Inferior parietal cortex (tissue), 1 donor: ENCODE results near the gene GRIK5.
A peak's percentile ranks its signal among the peaks of the same experiment; 100 is the strongest.
"Not testable (repeated sequence)": the region's sequence is repeated elsewhere in the genome, so short reads cannot be mapped to it uniquely, and the experiment has no call there.

Experiments
- DNase-seq: peaks from one replicate; pipeline ENCODE4 v3.0.0-alpha.2; 2016; ENCODE audit errors: extremely low spot score

Gene GRIK5

GRCh38 chr19:42051166-42052115 is 18.6 kb downstream of the GRIK5 start:
- no peak for DNase-seq

- DNase-seq: no peak
Measured at GRCh38 chr19:42048992-42049391, 21.0 kb downstream of the GRIK5 start.

DNA sequence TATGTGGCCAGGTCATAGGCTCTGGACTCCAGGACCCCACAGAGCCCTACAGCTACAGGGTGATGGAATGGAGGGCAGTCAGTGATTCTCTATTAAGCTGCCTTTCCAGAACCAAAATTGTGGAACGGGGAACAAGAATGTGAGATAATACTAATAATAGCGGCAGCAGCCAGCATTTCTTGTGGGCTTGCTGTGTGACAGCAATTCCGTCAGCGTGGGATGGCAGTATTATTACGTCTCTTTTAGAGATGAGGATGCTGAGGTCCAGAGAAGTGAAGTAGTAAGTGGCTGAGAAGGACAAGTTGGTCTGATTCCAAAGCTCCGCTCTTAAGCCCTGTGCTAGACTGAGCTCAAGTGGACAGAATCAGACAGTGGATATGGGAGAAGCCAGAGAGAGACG is 24.4 kb downstream of the GRIK5 start:
- DNase-seq: no peak

DNA sequence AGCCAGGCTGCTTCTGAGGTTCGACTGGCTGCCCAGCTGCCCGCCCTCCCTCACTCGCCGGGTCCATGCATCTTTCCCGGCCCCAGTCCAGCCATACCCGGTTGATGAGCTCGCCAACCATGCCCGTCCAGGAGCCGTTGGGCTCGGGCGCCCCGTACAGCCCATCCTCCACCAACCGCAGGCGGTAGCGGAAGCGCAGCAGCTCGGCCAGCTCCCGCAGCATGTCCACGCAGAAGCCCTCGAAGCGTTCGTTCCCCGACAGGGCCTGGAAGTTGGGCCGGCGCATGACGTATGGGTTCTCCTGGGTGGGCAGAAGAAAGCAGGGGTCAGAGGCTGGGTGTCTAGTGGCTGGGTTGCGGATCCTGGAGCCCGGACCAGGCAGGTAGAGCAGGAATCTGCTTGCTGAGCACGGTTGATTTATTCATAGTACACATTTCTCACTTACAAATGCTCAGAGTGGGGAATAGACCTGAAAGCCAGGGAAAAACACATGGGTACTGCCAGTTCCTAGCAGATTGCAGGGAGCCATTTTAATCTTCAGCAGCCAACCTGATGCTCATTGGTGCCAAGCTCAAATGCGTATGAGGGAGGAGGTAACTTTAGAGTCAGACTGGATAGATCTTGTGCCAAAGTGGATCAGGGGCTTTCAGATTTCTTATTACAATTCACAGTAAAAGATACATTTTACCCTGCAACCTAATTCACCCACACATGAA is 27.4 kb downstream of the GRIK5 start:
- DNase-seq: peak; percentile 52

- DNase-seq: not testable (repeated sequence)
Measured at GRCh38 chr19:42040491-42040890, 29.5 kb downstream of the GRIK5 start.

- DNase-seq: no peak
Measured at GRCh38 chr19:42040031-42040430, 30.0 kb downstream of the GRIK5 start.

DNA sequence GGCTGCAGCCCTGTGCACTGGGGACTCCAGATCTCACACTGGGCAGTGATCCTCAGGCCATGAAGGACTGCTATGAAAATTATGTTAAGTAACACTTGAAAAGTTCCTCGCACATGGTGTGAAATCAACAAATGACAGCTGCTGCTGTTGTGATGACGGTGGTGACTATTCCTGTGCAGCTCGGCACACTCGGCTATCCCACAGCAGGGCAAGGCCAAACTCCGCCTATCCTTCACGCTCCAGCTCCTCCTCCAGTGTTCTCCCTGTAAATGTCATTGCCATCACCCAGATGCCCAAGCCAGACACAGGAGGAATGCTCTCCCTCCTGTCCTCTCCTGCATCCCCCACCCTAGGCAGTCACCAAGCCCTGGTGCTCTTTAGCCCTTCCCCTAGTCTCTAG is 31.3 kb downstream of the GRIK5 start:
- DNase-seq: no peak

DNA sequence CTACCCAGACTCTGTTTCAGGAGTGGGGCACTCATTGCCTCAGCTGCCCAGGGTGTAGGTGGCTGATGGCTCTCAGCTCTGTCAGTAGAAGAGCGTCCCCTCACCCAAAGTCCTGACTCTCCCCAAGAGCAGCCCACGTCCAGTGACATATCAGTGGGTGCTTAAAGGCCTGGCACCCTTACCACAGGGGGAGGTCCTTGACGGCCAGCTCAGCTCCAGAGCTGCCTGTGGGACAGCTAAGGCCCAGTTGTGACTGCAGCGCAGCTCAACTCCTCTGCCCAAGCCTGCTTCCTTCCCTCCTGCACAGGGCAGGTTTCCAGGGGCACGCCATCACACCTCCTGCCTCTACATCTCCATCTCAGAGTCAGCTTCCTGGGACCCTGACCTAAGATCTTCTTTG is 32.4 kb downstream of the GRIK5 start:
- DNase-seq: no peak

- DNase-seq: peak; percentile 68
Measured at GRCh38 chr19:42034640-42035391, 35.2 kb downstream of the GRIK5 start.

- no peak for DNase-seq
Measured at GRCh38 chr19:42033413-42033812, 36.6 kb downstream of the GRIK5 start.

DNA sequence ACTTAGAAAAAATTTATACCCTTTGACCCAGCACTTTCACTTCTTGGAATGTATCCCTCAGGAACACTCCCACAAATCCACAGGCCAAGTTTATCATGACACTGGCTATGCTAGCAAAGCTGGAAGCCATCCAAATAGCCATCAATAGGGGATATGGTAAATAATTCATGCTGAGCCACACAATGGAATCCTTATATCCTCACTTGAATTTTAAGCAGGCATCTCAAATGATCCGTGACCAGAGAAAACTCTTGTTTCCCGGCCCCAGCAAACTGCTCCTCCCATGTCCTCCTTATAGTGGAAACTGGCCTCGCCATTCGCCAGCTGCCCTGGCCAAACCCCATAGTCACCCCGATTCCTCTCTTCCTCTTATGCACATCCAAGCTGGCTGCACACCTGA is 37.6 kb downstream of the GRIK5 start:
- DNase-seq: no peak

DNA sequence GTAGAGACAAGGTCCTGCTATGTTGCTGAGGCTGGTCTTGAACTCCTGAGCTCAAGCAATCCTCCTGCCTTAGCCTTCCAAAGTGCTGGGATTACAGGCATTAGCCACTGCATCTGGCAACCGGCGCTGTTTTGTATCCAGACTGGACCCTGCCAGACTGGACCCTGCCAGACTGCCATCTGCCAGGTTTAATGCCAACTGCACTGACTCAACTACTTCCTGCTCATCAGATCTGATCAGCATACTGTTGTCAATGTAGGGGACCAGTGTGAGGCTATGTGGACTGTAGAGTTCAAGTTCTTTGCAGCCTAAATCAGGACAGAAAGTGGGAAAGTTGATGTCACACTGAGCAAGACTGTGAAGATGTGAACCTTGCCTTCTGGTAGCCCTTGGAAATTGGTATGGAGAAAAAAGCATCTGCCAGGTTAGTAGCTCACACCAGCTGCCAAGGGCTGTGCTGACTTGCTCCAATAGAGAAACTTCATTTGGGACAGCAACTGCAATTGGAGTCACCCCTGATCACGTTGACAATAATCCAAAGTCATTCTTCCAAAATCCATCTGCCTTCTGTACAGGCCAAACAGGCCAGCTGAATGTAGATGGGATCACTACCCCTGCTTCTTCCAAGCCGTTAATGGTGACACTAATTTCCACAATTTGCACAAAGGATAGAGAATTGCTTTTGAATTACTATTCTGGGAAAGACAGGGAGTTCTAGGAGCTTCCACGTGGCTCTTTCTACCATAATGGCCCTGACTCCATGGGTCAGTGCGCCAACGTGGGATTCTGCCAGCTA is 39.2 kb downstream of the GRIK5 start:
- DNase-seq: no peak

GRCh38 chr19:42028304-42029216 is 41.4 kb downstream of the GRIK5 start:
- no peak for DNase-seq

- DNase-seq: no peak
Measured at GRCh38 chr19:42024622-42025111, 45.3 kb downstream of the GRIK5 start.

DNA sequence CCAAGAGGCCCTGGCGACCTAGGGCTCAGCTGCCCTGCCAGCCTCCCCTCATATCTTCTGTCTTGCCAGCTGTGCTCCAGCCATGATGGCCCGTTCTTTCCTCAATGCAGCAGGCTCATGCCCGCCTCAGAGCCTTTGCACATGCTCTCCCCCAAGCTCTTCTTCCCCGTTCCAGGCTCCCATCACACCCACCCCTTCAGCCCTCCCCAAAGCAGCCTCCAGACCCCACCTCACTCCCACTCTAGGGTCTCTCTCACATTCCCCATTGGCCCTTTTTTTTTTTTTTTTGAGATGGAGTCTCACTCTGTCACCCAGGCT is 46.1 kb downstream of the GRIK5 start:
- no peak for DNase-seq

- DNase-seq: no peak
Measured at GRCh38 chr19:42023121-42023942, 46.7 kb downstream of the GRIK5 start.

- no peak for DNase-seq
Measured at GRCh38 chr19:42022616-42023015, 47.4 kb downstream of the GRIK5 start.

DNA sequence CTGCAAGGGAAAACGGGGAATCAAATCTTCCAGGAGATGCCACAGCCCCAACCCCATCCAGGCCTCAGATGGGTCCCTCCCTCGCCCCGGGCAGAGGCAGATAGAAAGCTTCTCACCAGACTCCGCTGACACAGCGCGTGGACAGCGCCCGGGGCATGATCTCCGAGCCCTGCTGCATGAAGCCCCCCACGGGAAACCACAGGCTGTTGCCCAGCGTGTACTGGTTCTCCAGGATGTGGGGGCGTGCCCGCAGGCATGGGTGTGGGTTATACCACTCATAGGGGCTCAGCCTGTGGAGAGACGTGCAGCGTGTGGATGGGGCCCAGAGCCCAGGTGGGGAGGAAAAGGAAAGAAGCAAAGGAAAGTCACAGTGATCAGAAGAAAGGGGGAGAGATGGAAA is 48.8 kb downstream of the GRIK5 start:
- no peak for DNase-seq

DNA sequence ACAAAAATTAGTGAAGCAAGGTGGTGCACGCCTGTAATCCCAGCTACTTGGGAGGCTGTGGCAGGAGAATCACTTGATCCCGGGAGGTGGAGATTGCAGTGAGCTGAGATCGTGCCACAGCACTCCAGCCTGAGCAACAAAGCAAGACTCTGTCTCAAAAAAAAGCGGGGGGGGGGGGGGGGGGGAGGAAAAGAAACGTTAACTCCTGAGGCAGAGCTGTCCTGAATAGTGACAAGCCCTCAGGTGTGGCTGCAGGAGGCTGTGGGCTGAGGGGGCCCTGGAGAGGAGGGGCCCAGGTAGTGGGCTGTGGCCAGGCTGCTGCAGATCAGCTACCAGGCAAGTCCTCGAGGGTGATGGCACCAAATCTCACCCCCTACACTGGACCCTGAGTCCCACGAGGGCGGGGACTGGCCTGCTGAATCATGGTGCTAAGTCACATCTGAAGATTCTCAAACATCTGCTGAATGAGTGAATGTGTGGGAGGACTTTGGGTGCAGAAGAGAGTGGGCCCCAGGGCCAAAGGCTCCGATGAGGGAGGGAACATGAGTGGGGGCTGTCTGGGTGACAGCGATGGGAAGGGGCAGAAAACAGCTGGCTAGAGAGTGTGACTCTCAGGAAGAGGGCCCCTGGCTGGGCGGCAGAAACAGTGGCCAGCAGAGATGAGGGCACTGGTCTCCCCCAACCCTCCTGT is 51.4 kb downstream of the GRIK5 start:
- no peak for DNase-seq
